Fibroblast of lung (primary cell): ENCODE measurements around the gene CLCN4.

Experiments used
- EZH2 ChIP-seq: IDR thresholded peaks from 2 replicates; pipeline ENCODE4 v1.5.1; 2012; ENCODE audit warnings: low read length, control low read depth, mild to moderate bottlenecking; ENCODE audit errors: missing control alignments
- TF ChIP-seq, protein P1 (sequence below), 2 donors: IDR thresholded peaks in 1 of 2; conservative IDR thresholded peaks in 1 of 2; 1 replicate in 1 of 2; 2 replicates in 1 of 2; pipeline ENCODE4 v1.5.1; 2011 to 2012; ENCODE audit warnings: low read length in 2 of 2, control low read depth in 1 of 2, inconsistent platforms in 1 of 2, low read depth in 1 of 2, mild to moderate bottlenecking in 1 of 2

DNA sequence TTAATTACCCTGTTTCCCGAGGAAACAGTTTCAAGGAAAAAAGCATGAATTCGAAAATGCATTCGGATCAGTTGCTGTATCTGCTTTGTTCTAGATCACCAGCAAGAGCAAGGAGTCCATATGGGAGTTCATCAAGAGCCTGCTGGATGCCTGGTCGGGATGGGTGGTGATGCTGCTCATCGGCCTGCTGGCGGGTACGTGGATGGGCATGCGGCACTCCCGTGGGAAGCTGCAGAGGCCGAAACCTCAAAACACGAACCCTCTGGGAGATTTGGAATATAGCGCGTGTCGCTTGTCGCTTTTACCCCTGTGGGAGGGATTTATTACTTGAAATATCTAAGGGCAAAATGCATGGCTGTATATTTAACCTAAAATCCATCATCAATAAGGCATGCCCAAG lies 30.6 kb downstream of the CLCN4 start:
- TF ChIP-seq, protein P1, sequence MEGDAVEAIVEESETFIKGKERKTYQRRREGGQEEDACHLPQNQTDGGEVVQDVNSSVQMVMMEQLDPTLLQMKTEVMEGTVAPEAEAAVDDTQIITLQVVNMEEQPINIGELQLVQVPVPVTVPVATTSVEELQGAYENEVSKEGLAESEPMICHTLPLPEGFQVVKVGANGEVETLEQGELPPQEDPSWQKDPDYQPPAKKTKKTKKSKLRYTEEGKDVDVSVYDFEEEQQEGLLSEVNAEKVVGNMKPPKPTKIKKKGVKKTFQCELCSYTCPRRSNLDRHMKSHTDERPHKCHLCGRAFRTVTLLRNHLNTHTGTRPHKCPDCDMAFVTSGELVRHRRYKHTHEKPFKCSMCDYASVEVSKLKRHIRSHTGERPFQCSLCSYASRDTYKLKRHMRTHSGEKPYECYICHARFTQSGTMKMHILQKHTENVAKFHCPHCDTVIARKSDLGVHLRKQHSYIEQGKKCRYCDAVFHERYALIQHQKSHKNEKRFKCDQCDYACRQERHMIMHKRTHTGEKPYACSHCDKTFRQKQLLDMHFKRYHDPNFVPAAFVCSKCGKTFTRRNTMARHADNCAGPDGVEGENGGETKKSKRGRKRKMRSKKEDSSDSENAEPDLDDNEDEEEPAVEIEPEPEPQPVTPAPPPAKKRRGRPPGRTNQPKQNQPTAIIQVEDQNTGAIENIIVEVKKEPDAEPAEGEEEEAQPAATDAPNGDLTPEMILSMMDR (conservative IDR thresholded peaks at IDR 0.05 in 1 of 2, IDR thresholded peaks at IDR 0.05 in 1 of 2; ENCODE audit: low read depth in 1 of 2, low read length in 2 of 2) = no peak
- TF ChIP-seq EZH2 = no peak
